BLaER1 (cell line): ENCODE measurements around the gene TPCN2.
"Not testable (repeated sequence)": the region's sequence is repeated elsewhere in the genome, so short reads cannot be mapped to it uniquely, and the experiment has no call there.

Experiments used
- H3K27ac ChIP-seq: shearing (Covaris generic); formaldehyde crosslinking; 2 replicates; pipeline ENCODE4 v1.8.1; 2022
- H3K27me3 ChIP-seq: shearing (Covaris generic); formaldehyde crosslinking; 2 replicates; pipeline ENCODE4 v1.8.1; 2022
- H3K36me3 ChIP-seq: shearing (Covaris generic); formaldehyde crosslinking; 2 replicates; pipeline ENCODE4 v1.8.1; 2022
- H3K4me1 ChIP-seq: shearing (Covaris generic); formaldehyde crosslinking; 2 replicates; pipeline ENCODE4 v1.8.1; 2022
- H3K4me2 ChIP-seq: shearing (Covaris generic); formaldehyde crosslinking; 2 replicates; pipeline ENCODE4 v1.8.1; 2022
- H3K4me3 ChIP-seq: shearing (Covaris generic); formaldehyde crosslinking; 2 replicates; pipeline ENCODE4 v1.8.1; 2022
- H3K9ac ChIP-seq: shearing (Covaris generic); formaldehyde crosslinking; 2 replicates; pipeline ENCODE4 v1.8.1; 2022
- H3K9me3 ChIP-seq: shearing (Covaris generic); formaldehyde crosslinking; 2 replicates; pipeline ENCODE4 v1.8.1; 2022
- H4K20me1 ChIP-seq: shearing (Covaris generic); formaldehyde crosslinking; 2 replicates; pipeline ENCODE4 v1.8.1; 2022
- Cebpa-rat ChIP-seq: shearing (Covaris generic); IDR thresholded peaks from 2 replicates; pipeline ENCODE4 v1.8.1; 2022

TPCN2 gene

DNA sequence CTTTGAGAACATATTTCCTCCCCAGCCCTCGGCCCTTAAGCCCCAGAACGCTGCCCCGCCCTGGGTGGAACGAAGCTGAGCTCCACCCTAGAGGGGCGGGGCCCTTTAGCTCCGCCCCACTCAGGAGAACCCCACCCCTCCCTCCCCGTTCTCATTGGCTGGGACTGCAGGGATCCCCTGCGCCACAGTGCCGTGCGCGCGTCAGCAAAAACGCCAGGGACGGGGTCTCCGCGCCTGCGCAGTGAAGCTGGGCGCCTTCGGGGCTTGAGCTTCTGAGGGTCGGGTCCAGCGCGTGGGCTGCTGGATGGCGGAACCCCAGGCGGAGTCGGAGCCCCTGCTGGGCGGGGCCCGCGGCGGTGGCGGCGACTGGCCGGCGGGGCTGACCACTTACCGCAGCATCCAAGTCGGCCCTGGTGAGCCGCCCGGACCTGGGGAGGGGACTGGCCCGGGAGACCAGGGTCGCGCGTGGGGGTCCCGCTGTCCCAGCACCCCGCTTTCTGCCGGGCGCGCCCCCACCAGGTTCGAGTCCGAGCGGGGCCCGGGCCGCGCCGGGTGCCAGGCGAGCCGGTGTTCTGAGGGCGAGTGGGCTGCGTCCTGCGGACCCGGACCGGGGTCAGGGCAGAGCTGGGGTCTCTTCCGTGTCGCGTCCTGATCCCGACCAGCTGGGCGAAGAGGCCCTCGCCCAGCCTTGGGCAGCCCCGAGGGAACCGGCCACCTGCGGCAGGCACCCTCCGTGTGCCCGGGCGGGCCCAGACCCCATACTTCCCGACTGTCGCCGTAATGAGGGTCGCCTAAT, at the start of gene TPCN2:
Gene TPCN2 (plus strand): TSS at position 239 of the 796 bp plus-strand sequence. CDS start 66 bp downstream, at position 305.
- Histone ChIP-seq H3K4me3 (peak within 1 kb of the TSS; percentile 100), H3K27ac (peak within 1 kb of the TSS; percentile 95), H3K4me1 (peaks cover 71% of the 10 kb centered on the region), H3K36me3 (0 out of 2 replicates have a peak, but pooled peaks cover under 1% of the 10 kb centered on the region), H3K9ac (peak within 1 kb of the TSS; percentile 96), H3K27me3 (no peaks in the 10 kb centered on the region), H3K4me2 (peak within 1 kb of the TSS; percentile 98), H3K9me3 (no peaks in the 10 kb centered on the region), H4K20me1 (peaks cover 45% of the 10 kb centered on the region)
- no peak for TF ChIP-seq Cebpa-rat

DNA sequence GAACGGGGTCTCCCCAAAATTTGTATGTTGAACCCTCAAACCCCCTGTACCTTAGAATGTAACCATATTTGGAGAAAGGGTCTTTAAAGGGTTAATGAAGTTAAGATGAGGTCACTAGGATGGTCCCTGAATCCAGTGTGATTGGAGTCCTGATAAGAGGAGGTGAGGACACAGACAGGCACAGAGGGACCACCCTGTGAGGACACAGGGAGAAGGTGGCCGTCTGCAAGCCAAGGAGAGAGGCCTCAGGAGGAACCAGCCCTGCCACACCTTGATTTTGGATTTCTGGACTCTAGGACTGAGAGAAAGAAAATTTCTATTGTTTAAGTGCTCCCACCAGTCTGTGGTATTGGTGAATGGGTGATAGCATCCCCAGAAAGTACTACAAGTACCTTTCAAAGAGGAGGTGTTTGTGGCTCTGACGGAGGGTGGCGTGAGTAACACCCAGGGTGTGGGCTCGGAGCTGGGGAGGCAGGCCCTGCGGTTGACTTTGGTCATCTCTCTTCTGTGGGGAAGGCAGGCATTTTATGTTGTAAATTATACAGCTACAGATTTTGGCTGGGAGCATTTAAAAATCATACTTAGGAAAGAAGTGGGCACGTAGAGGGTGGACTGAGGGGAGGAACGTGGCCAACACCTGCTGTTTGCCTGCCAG, 49.5 kb upstream of the TPCN2 start:
- no peaks in the 10 kb centered on the region for H3K27me3 ChIP-seq
- no peak overlapping the region for H3K27ac ChIP-seq
- TF ChIP-seq Cebpa-rat = no peak

DNA sequence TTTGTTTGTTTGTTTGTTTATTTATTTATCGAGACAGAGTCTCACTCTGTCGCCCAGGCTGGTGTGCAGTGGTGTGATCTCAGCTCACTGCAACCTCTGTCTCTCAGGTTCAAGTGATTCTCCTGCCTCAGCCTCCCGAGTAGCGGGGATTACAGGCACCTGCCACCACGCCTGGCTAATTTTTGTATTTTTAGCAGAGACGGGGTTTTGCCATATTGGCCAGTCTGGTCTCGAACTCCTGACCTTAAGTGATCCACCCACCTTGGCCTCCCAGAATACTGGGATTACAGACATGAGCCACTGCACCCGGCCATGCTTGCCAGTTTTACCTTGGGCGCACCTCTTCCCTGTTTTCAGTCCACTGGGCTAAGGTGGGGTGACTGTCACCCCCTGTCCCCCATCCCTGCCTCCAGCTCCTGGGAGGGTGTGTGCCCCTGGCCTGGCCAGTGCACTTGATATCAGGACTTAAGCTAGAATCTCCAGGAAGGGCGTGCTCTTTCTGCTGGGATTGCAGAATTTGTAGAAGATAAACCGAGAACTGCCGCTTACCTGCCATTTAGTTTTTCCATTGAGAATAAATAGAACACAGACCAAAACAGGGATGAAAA, 48.9 kb upstream of the TPCN2 start:
- H3K4me2 ChIP-seq, H3K27ac ChIP-seq, H3K36me3 ChIP-seq, H3K9ac ChIP-seq, H4K20me1 ChIP-seq, H3K4me3 ChIP-seq, H3K9me3 ChIP-seq, H3K27me3 ChIP-seq: not testable (repeated sequence)
- H3K4me1 ChIP-seq = peaks cover 21% of the 10 kb centered on the region

More for the DNA sequence above, 49.5 kb upstream of the TPCN2 start:
- Histone ChIP-seq H3K9me3 (no peaks in the 10 kb centered on the region), H3K9ac (no peak overlapping the region), H4K20me1 (no peaks in the 10 kb centered on the region), H3K4me1 (peaks cover 19% of the 10 kb centered on the region), H3K4me2 (no peak overlapping the region), H3K4me3 (no peak overlapping the region), H3K36me3 (no peaks in the 10 kb centered on the region)

DNA sequence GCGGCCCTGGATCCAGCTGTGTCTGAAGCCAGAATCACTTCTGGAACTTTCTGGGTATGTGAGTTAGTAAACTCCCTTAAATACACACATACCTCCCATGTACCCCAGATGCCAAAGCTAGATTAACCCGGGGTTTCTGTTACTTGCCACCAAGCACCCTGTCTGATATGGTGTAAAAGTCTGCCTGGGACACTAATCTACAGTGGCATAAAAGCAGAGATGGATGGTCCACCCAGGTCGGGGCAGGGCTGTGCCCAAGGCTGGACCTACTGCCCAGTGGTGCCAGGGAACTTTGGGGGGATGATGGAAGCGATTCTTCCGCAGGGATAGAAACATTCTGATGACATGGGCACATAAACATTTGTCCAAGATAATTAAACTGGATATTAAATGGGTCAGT, 48.3 kb upstream of the TPCN2 start:
- Histone ChIP-seq H3K4me2 (no peak overlapping the region), H3K9ac (no peak overlapping the region), H4K20me1 (no peaks in the 10 kb centered on the region), H3K27ac (no peak overlapping the region), H3K4me3 (no peak overlapping the region), H3K4me1 (peaks cover 25% of the 10 kb centered on the region), H3K9me3 (no peaks in the 10 kb centered on the region), H3K36me3 (no peaks in the 10 kb centered on the region), H3K27me3 (no peaks in the 10 kb centered on the region)
- TF ChIP-seq Cebpa-rat = no peak

GRCh38 chr11:69000831-69001242, 47.9 kb upstream of the TPCN2 start:
- Histone ChIP-seq H4K20me1 (no peaks in the 10 kb centered on the region), H3K36me3 (no peaks in the 10 kb centered on the region), H3K27me3 (no peaks in the 10 kb centered on the region), H3K27ac (no peak overlapping the region), H3K4me3 (no peak overlapping the region), H3K4me1 (peaks cover 25% of the 10 kb centered on the region), H3K9me3 (no peaks in the 10 kb centered on the region), H3K9ac (no peak overlapping the region), H3K4me2 (no peak overlapping the region)
- no peak for TF ChIP-seq Cebpa-rat

GRCh38 chr11:69001243-69002081, 47.3 kb upstream of the TPCN2 start:
- H3K9me3 ChIP-seq = no peaks in the 10 kb centered on the region
- no peak for TF ChIP-seq Cebpa-rat
- no peaks in the 10 kb centered on the region for H4K20me1 ChIP-seq
- H3K27me3 ChIP-seq = no peaks in the 10 kb centered on the region
- peaks cover 25% of the 10 kb centered on the region for H3K4me1 ChIP-seq
- no peak overlapping the region for H3K4me3 ChIP-seq
- no peak overlapping the region for H3K4me2 ChIP-seq
- H3K27ac ChIP-seq = no peak overlapping the region
- H3K36me3 ChIP-seq = no peaks in the 10 kb centered on the region
- no peak overlapping the region for H3K9ac ChIP-seq

GRCh38 chr11:69002110-69002569, 46.6 kb upstream of the TPCN2 start:
- Histone ChIP-seq H3K4me2 (no peak overlapping the region), H3K36me3 (no peaks in the 10 kb centered on the region), H3K27me3 (no peaks in the 10 kb centered on the region), H3K9me3 (no peaks in the 10 kb centered on the region), H3K4me1 (peaks cover 25% of the 10 kb centered on the region), H3K9ac (no peak overlapping the region), H3K27ac (no peak overlapping the region), H3K4me3 (no peak overlapping the region), H4K20me1 (no peaks in the 10 kb centered on the region)
- TF ChIP-seq Cebpa-rat = no peak

GRCh38 chr11:69002570-69003231, 46.0 kb upstream of the TPCN2 start:
- Histone ChIP-seq H3K27me3 (no peaks in the 10 kb centered on the region), H3K36me3 (no peaks in the 10 kb centered on the region), H3K9ac (no peak overlapping the region), H3K4me3 (no peak overlapping the region), H4K20me1 (no peaks in the 10 kb centered on the region), H3K4me1 (peaks cover 20% of the 10 kb centered on the region), H3K4me2 (no peak overlapping the region), H3K27ac (no peak overlapping the region), H3K9me3 (no peaks in the 10 kb centered on the region)
- no peak for TF ChIP-seq Cebpa-rat

DNA sequence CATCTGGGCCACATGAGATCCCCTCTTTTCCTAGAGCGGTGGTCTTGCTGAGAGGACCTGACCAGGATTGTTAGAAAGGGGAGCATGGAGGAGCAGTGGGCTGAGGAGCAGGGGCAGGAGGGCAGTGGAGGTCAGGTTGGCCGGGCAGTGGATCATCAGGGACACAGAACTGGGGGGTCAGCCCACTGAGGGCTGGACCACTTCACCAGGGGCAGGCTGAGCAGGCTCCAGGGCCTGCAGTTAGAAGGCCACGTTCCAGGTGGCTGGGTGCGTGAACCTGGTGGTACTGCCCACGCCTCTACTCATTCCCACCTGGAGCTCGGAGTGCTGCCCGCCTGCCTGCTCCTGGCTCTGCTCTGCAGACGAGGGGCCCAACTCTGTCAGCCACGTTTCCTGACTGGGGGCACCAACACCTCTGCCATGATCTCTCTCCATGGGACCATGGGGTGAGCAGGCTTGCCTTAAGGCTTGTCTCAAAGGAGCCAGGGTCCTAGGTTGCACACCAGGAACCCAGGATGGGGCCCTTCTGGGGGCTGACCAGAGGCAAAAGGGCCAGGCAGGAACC, 45.3 kb upstream of the TPCN2 start:
- Histone ChIP-seq H3K4me3 (no peak overlapping the region), H3K27ac (no peak overlapping the region), H3K9ac (no peak overlapping the region), H3K27me3 (no peaks in the 10 kb centered on the region), H3K36me3 (no peaks in the 10 kb centered on the region), H4K20me1 (no peaks in the 10 kb centered on the region; the same call in 1 of the 2 replicates), H3K4me1 (peaks cover 13% of the 10 kb centered on the region), H3K4me2 (no peak overlapping the region), H3K9me3 (no peaks in the 10 kb centered on the region)
- no peak for TF ChIP-seq Cebpa-rat
